ENCODE measurements around the gene CNOT8.
"Not testable (repeated sequence)": the region's sequence is repeated elsewhere in the genome, so short reads cannot be mapped to it uniquely, and the experiment has no call there.

Gene CNOT8

DNA sequence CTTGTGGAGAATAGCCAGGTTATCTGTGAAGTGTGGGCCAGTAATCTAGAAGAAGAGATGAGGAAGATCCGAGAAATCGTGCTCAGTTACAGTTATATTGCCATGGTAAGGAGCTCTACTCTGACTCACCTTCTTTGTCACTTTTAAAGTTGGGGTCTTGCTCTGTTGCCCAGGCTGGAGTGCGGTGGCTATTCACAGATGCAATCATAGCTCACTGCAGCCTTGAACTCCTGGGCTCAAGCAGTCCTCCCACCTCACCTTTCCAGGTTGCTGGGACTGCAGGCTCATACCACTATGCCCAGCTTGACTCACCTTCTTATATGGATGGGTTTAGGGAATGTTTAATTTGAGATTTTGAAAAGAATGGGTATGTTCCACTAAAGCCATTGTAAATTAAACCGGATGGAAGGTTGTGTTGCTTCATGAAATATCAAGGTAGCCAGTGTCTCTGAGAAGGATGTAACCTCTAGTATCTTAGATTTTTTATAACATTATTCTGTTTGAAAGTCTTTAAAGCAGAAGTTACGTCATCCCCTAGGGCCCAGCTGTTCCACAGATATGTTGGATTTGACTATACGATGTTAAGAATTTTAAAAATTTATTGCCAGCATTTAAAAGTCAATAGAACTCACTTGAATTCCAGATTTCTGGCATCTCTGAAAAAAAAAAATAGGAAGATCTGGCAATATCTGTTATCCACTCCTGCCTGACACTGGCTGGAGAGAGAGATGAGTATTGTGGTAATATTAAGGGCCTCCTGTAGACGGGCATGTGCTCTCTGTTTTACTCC is 5.1 kb downstream of the CNOT8 start:
- DNase-seq (ENCODE audit: low read depth, low spot score): no peak

DNA sequence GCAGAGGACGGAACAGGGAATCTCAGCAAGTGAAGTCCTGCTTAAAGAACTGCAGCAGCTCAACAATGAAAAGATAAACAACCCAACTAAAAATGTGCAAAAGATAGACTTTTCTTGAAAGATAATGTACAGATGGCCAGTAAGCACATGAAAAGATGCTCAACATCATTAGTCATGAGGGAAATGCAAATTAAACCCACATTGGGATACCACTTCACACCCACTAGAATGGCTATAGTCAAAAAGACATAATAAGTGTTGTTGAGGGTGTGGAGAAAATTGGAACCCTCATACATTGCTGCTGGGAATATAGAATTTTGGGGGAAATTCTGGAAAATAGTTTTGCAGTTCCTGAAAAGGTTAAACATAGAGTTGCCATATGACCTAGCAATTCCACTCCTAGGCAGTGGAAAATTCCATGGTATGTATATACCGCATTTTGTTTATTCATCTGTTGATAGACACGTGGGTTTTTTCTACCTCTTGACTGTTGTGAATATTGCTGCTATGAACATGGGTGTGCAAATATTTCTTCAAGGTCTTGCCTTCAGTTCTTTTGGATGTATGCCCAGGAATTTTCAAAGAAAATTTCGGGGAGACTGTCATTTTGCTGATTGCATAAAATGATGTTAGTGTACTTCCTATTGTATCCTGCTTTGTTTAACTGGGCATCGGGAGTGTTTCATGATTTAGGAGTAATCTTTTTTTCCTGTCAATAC is 7.2 kb downstream of the CNOT8 start:
- DNase-seq (ENCODE audit: low read depth, low spot score): no peak

DNA sequence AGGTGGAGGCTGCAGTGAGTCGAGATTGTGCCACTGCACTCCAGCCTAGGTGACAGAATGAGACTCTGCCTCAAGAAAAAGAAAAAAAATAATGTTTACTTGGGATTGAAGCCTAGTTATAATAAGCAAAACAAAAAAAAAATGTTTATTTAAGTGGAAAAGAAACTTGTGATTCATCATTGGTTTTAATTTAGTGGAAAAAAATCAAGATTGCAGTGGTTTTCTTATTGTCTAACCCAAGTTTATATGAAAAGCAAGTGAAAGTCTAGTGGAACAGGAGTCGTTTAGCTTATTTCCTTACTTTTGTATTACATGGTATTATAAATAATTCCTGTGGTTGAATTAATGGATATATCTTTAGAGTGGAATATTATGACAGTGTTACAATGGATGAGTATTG is 8.4 kb downstream of the CNOT8 start:
- no peak for DNase-seq (ENCODE audit: low read depth, low spot score)

DNA sequence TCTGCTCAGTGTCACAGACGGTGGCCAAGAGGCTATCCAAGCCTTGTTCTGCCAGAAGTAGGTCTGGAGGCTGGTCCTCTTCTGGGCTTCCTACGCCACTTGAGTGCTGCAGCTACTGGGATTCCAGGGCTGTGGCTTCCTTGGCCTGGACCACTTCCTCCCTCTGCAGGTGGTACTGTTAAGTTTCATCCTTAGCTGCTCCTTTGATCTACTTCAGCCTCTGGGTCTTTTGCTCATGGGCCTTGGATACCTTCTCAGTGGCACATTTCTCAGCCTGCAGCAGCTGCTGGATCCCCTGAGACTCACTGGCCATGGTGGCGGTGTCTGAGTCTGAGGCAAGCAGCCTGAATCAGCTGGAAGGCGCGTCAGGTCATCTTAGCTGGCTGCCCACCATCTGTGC is 10.3 kb downstream of the CNOT8 start:
- DNase-seq (ENCODE audit: low read depth, low spot score): no peak

DNA sequence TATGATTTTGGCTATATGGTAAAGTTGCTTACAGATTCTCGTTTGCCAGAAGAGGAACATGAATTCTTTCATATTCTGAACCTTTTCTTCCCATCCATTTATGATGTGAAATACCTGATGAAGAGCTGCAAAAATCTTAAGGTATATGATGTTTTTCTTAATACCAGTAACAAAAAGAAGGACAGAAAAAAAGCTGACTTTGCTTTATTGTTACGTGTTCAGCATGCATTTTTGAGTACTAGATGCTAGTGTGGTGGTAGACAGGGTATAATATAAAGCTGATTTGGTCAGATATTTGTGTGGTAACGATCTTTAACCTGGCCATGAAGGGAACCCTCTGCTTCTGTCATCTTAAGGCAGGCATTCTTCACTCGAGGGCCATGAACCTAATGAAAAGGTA is 13.3 kb downstream of the CNOT8 start:
- no peak for DNase-seq (ENCODE audit: low read depth, low spot score)

DNA sequence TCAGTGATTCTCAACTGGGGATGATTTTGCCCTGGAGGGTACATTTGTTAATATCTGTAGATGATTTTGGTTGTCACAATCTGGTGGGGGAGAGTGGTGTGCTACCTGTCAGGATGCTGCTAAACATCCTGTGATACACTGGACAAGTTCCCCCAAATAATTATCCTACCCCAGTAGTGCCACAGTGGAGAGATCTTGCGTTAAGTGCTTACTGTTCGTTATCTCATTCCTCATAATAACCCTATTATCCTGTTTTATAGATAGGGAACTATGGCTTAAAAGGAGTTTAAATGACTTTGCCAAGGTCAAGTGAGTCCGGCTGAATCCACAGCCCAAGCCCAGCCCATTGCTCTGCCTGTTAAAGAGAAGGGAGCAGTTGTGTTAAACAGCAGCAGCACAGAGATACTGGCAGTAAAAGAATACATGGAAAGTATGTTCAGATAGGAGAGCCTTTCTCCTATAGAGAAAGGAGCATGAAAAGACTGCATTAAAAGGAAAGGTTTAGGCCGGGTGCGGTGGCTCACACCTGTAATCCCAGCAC is 15.4 kb downstream of the CNOT8 start:
- no peak for DNase-seq (ENCODE audit: low read depth, low spot score)

DNA sequence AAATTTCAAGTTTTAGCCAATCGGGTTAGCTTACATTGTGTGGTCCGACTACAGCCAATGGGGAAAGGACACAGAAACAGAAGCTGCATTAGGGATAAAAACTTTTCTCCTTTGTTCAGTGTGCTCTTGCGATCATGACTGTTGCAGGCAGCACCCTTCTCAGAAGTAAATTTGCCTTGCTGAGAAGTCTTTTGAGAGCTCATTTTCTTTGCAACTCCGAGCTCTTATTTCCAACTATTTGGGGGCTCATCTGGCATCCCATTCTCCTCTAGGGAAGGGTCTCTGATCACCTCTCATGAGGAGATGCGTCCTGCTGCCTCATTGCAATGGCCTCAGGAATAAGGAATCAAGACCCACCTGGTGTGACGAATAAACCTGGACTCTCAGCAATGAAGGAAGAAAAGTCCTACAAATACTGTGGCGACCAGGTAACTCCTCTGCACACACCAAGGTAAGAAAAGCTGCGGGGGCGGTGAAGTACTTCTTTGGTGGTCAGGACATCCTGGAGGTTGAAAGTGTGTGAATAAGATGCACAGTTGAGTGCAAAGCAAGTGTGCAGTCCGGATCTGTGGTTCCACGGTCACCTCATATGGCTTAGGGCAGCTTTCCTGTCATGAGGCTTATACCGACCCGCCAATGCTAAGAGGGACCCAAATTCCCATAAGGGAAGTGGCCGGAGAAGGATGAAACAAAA is 20.4 kb downstream of the CNOT8 start:
- no peak for DNase-seq (ENCODE audit: low read depth, low spot score)

DNA sequence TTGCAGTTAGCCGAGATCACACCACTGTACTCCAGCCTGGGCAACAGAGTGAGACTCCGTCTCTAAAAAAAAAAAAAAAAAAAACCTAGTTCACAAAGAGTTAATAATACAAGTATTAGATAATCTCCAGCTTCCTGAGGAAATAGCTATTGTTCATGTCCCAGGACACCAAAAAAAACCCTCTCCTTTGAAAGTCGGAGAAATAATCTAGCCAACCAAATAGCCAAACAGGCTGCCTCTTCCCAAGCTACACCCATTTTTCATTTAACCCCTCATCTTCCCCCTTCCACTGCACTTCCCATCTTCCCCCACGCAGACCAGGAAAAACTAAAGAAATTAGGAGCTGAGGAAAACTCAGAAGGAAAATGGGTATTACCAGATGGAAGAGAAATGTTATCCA is 23.6 kb downstream of the CNOT8 start:
- DNase-seq (ENCODE audit: low read depth, low spot score): no peak

DNA sequence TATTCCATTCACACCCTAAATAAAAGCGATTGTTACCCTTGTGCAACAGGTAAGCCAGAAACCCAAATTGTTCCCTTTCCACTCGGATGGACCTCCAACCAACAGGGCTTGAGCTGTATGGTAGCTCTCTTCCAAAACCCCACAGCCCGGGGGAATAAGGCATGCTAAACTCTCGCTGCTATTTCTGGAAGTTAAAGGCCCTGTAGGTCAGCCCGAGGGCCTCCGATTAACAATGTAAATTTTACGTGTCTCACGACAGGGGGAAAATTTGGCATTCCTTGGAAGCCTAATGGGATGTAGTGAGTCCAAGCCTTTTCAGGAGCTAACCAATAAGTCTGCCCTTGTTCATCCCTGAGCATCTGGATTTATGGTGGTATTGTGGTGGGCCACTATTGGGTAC is 26.0 kb downstream of the CNOT8 start:
- no peak for DNase-seq (ENCODE audit: low read depth, low spot score)

DNA sequence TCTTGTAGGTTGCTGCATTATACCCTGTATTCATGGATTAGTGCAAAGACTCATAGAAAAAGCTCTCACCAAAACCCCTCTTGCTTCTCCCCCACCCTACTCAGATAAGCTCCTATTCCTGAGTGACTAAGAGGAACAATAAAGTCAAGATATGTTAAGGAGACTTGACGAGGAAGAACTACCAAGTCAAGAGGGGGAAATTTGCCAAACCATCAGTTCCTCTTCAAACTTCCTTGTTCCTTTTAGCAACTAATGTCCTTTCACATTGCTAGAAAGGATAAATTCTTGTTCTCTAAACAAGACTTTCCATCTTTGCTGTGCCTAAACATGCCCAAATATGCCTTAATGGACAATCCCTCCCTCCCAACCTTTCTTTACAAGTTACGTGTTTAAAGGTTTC is 27.0 kb downstream of the CNOT8 start:
- DNase-seq (ENCODE audit: low read depth, low spot score): no peak

DNA sequence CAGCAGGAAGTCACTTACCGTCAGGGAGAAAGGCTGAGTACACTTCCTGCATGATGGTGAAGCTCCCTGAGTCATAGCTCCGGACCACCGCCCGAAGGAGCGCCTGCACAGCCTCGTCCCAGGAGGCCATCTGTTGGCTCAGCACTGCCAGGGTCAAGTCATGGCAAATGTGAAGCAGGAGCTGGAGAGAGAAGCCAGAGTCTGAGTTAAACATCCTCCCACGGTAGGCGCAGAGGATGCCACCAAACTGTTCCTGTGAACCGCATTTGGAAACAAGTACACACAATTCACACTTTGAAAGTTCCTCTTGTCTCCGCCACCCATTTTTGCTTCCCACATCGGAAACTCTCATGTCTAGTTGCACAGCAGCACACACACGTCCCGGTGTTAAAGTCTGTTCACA is 33.9 kb downstream of the CNOT8 start:
- no peak for DNase-seq (ENCODE audit: low read depth, low spot score)

DNA sequence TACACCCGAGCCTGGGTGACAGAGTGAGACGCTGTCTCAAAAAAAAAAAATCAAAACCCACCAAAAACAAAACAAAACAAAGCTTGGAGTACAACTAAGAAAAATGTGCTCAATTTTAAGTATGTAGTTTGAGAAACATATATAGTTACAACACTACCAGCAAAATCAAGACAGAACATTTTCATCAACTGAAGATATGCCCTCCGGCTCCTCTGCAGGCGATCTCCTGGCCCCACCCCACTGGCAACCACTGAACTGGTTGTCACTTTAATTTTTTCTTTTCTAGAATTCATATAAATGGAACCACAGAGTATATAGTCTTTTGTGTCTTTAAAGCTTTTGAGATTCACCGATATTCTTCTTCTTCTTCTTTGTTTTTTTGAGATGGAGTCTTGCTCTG is 35.0 kb downstream of the CNOT8 start:
- DNase-seq (ENCODE audit: low read depth, low spot score): no peak

DNA sequence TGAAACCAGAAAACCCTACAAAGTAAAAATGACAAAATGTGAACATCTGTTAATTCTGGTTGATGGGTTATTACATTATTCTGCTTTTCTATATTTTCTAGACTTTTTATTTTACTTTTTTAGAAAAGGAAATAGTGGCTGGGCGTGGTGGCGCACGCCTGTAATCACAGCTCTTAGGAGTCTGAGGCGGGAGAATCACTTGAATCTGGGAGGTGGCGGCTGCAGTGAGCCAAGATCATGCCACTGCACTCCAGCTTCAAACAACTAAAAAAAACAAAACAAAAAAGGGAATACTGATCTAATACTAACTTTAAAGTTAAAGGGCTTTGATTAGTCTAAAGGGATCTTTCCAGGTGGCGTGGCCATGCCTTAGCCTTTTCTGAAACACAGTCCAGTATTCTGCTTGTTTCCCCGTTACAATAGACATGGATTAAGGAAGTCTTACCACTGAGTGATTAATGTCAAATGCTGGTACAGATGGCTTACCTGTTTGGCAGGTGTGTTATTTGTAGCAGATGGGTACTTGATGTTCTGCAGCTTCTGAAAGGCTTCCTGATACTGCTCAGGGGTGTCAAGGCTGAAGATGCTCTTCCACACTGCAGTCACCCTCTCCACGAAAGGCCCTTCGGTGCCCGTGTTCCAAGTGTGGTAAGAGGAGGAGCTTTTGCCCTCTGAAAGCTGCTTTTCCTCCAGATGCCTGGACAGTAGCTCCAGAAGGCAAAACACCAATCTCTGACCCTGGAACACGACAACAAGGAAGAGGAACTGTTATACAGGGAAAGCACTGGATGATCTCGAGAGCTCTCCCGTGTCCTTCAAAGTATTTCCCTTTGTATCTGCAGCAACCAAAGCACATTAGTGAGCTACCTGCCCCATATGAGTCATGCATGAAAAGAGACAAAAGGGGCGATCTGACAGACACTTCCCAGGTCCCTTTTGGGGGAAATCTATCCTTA is 37.5 kb downstream of the CNOT8 start:
- no peak for DNase-seq (ENCODE audit: low read depth, low spot score)

DNA sequence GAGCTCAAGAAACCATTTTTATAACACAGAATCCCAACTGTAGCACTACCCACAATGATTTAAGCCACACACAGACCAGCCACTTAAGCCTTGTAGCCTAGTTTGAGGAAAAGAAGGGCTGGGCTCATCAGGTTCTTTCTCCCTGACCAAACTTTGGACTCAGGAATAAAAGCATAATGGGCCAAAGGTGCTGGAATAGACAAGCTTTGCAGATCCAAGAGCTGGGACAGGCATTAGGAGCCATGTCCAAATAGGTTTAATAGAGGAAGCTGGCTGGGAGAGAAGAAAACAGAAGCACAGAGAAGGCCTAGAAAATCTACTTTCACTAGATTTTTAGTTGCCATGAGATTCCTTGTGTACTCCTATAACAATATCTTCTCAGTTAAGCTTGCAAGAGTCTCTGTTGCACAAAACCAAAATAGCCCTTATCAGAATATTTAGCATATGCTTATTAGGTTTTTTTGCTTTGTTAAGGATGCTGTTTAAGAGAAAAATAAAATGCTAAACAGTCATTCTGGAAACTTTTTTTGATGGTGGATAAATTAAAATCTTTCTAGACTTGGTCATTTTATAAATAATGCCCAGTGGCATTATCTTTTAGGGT is 38.2 kb downstream of the CNOT8 start:
- DNase-seq (ENCODE audit: low read depth, low spot score): no peak

DNA sequence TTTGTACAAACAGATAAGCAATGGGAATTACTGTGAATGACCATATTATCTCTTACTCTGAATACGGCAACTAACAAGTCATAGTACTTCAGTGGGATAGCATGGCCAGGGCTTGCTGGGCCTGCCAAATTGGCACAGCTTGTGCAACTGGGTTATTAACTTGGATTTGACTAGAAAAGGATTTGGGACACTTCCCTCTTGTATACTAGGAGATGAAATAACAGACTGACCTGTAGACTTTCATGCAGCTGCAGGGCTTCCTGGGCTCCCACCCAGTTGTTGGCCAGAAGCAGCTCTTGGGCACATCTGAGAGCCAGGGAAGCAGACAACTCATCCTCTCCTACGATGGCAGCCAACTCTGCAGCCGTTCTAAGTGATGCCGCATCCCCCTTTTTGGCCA is 39.8 kb downstream of the CNOT8 start:
- DNase-seq (ENCODE audit: low read depth, low spot score): no peak

DNA sequence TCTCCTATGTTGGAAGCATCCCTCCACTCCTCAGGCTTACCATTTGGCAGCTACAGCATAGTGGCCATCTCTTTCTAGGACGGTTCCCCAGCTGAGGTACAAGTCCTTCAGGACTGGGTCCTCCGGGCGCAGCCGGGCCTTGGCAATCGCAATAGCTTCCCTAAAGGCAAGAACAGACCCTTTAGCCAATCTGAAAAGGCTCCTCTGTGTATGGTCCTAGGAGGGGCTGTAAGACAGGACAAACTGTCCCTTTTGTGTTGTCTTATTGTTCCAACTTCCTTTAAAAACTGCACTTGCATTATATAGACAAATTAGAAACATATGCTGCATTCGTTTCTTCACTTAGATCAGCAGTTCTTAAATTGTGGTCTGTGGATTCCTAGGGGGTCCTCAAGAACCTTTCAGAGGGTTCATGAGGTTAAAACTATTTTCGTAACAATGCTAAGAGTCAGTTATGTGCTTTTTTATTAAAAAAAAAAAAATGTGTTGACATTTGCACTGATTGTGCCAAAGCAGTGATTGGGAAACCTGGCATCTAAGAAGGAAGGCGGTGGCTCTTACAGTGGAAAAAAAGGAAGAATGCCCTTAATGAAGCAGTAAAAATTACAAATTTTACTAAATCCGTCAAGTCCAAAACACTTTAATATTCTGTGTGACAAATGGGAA is 40.9 kb downstream of the CNOT8 start:
- no peak for DNase-seq (ENCODE audit: low read depth, low spot score)

DNA sequence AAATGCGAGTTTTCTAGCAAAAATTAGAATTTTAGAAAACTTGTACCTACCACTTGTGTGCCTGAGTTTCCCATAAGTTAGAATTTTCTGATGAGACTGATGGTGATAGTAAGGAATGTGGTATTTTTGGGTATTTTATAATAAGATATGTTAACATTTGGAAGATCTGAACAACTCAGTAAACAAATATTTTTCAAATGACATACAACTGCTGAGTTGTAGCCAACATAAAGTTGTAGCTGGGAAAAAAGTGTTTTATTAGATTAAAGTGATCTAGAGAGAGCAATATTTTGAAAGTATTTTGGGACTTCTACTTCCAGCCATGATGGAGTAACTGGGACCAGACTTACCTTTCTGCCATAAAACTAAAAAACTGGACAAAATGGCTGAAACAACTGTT is 41.6 kb downstream of the CNOT8 start:
- DNase-seq (ENCODE audit: low read depth, low spot score): no peak

DNA sequence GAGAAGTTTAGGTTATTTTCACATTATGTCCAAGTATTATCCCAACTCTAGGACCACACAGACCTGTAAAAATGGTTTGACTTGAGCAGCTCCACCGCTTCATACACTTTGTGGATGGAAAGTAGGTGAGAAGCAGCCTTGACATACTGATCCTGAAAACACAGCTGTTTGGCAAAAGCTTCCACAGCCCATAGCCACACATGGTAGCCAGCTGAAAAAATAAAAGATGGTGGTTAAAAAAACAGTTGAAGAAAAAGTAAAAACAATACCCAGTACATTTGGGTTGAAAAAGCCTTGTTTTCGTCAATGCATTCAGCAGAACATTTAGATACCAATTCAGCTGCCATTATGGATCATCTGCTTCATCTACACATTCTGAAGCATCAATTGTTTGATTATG is 42.8 kb downstream of the CNOT8 start:
- no peak for DNase-seq (ENCODE audit: low read depth, low spot score)

DNA sequence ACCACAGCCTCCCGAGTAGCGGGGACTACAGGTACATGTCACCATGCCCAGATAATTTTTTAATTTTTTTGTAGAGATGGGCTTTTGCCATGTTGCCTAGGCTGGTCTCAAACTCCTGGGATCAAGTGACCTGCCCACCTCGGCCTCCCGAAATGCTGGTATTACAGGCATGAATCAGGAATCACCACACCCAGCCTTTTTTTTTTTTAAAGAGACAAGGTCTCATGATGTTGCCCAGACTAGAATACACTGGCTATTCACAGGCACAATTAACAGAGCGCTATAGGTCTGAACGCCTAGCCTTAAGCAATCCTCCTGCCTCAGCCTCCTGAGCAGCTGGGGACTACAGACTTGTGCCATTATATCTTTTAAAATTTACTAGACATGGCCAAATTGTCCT is 43.5 kb downstream of the CNOT8 start:
- DNase-seq (ENCODE audit: low read depth, low spot score): no peak

DNA sequence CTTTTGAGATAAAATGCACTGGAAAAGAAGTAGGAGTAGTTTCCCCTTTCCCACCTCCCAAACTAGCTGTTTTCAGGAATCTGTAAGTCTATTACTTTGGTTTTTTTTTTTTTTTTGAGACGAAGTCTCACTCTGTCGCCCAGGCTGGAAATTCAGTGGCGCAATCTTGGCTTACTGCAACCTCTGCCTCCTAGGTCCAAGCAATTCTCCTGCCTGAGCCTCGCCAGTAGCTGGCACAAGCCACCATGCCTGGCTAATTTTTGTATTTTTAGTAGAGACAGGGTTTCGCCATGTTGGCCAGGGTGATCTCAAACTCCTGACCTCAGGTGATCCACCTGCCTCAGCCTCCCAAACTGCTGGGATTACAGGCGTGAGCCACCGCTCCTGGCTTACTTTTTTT is 47.2 kb downstream of the CNOT8 start:
- DNase-seq (ENCODE audit: low read depth, low spot score): not testable (repeated sequence)
